ENCODE results near the gene LSAMP.

Gene LSAMP

GRCh38 chr3:115843206-115843605 lies 602.1 kb downstream of the LSAMP start:
- Histone ChIP-seq H3K36me3 (no peaks in the 10 kb centered on the region), H3K27me3 (no peaks in the 10 kb centered on the region), H3K27ac (no peak overlapping the region), H3K9me3 (no peaks in the 10 kb centered on the region), H3K4me1 (ENCODE audit: control insufficient read depth in 1 of 2, insufficient read depth in 1 of 2, low read depth in 1 of 2, low read length in 1 of 2) (no peaks in the 10 kb centered on the region), H3K4me3 (ENCODE audit: low read depth in 1 of 2, low read length in 1 of 2) (no peak overlapping the region)
- no peak for TF ChIP-seq CTCF (IDR thresholded peaks at IDR 0.05)

GRCh38 chr3:115839246-115839645 lies 606.0 kb downstream of the LSAMP start:
- no peak overlapping the region for H3K27ac ChIP-seq
- no peaks in the 10 kb centered on the region for H3K9me3 ChIP-seq
- no peak for TF ChIP-seq CTCF (IDR thresholded peaks at IDR 0.05)
- H3K4me3 ChIP-seq (ENCODE audit: low read depth in 1 of 2, low read length in 1 of 2) = no peak overlapping the region
- H3K4me1 ChIP-seq (ENCODE audit: control insufficient read depth in 1 of 2, insufficient read depth in 1 of 2, low read depth in 1 of 2, low read length in 1 of 2) = no peaks in the 10 kb centered on the region
- H3K27me3 ChIP-seq = no peaks in the 10 kb centered on the region
- no peaks in the 10 kb centered on the region for H3K36me3 ChIP-seq

- H3K9me3 ChIP-seq = no peaks in the 10 kb centered on the region
- H3K27me3 ChIP-seq = no peaks in the 10 kb centered on the region
- no peaks in the 10 kb centered on the region for H3K4me1 ChIP-seq (ENCODE audit: control insufficient read depth in 1 of 2, insufficient read depth in 1 of 2, low read depth in 1 of 2, low read length in 1 of 2)
- no peaks in the 10 kb centered on the region for H3K36me3 ChIP-seq
- TF ChIP-seq CTCF (IDR thresholded peaks at IDR 0.05) = no peak
- no peak overlapping the region for H3K27ac ChIP-seq
- no peak overlapping the region for H3K4me3 ChIP-seq (ENCODE audit: low read depth in 1 of 2, low read length in 1 of 2)
Observed at GRCh38 chr3:115838786-115839185, 606.5 kb downstream of the LSAMP start.

- H3K27me3 ChIP-seq = no peaks in the 10 kb centered on the region
- no peaks in the 10 kb centered on the region for H3K36me3 ChIP-seq
- no peak for TF ChIP-seq CTCF (IDR thresholded peaks at IDR 0.05)
- no peak overlapping the region for H3K27ac ChIP-seq
- no peak overlapping the region for H3K4me3 ChIP-seq (ENCODE audit: low read depth in 1 of 2, low read length in 1 of 2)
- H3K9me3 ChIP-seq = no peaks in the 10 kb centered on the region
- no peaks in the 10 kb centered on the region for H3K4me1 ChIP-seq (ENCODE audit: control insufficient read depth in 1 of 2, insufficient read depth in 1 of 2, low read depth in 1 of 2, low read length in 1 of 2)
Observed at GRCh38 chr3:115836944-115837343, 608.3 kb downstream of the LSAMP start.

DNA sequence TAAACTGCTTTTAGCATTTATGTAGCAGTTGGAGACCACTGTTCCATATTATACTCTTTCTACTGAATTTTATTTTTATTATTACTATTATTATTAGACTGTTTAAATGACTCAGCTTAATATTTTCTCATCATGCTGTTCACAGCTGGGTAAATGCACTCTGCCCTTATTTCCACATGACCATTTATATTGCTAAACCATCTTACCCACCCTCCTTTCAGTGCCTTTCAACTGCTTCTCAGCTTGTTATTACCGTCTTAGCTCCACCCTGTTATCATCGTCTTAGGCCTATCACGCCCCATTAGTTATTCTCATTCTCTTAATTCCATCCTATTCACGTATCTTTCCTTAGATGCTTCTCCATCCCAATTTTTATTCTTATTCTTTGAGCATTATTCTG lies 609.3 kb downstream of the LSAMP start:
- no peak overlapping the region for H3K4me3 ChIP-seq (ENCODE audit: low read depth in 1 of 2, low read length in 1 of 2)
- no peak overlapping the region for H3K27ac ChIP-seq
- H3K36me3 ChIP-seq = no peaks in the 10 kb centered on the region
- H3K27me3 ChIP-seq = no peaks in the 10 kb centered on the region
- no peak for TF ChIP-seq CTCF (IDR thresholded peaks at IDR 0.05)
- no peaks in the 10 kb centered on the region for H3K9me3 ChIP-seq
- H3K4me1 ChIP-seq (ENCODE audit: control insufficient read depth in 1 of 2, insufficient read depth in 1 of 2, low read depth in 1 of 2, low read length in 1 of 2) = no peaks in the 10 kb centered on the region

DNA sequence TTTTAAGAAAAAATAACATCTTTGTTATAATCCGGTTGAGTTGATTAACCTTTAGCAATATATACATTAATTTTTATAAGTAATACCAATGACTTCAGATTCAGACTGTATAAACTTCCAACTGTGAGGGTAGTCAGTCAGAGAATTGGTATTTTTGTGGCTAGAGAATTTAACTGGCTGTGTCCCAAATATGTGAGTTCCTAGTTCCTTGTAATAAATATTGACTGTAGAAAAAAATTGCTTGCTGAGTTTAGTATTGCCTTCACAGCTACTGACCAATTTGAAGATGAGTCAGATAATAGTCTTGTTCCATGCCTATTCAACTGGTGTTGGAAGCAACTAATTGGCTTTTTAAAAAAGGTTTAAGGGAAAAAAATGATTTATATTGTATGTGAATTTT lies 611.2 kb downstream of the LSAMP start:
- Histone ChIP-seq H3K9me3 (no peaks in the 10 kb centered on the region), H3K27ac (no peak overlapping the region), H3K4me3 (ENCODE audit: low read depth in 1 of 2, low read length in 1 of 2) (no peak overlapping the region), H3K4me1 (ENCODE audit: control insufficient read depth in 1 of 2, insufficient read depth in 1 of 2, low read depth in 1 of 2, low read length in 1 of 2) (no peaks in the 10 kb centered on the region), H3K36me3 (no peaks in the 10 kb centered on the region), H3K27me3 (no peaks in the 10 kb centered on the region)
- no peak for TF ChIP-seq CTCF (IDR thresholded peaks at IDR 0.05)
